HG02970 (cell line): Measurements from ENCODE around the gene RYK.
"Not testable (repeated sequence)": the region's sequence is repeated elsewhere in the genome, so short reads cannot be mapped to it uniquely, and the experiment has no call there.

Experiments
- ATAC-seq: cut with Tn5 transposase; IDR thresholded peaks from one replicate; pipeline ENCODE4 v1.9.1; 2021; ENCODE audit warnings: mild to moderate bottlenecking, moderate library complexity, moderate number of reproducible peaks; ENCODE audit not compliant: unreplicated experiment, low FRiP score

The RYK gene

DNA sequence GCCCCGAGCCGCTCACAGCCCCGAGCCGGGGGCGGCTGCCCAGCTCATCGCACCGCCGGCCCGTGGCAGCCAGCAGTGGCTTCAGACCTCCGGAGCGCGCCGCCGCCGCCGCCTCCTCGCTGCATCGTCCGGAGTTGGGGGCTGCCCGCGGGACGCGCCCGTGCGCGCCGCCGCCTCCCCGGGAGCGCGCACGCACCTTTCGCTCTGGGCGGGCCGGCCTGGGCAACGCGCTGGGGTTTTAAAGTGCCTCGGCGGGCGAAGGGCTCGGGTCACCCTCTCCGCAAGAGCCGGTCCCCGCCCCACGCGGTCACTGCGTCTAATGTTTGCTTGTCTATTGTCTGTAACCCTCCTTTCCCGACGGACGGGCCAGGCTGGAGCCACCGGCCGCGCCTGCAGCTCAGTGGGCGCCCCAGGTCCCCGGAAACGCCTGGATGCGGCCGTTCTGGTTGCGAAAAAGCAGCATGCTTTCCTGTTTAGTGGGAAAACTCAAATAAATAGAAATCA is at the start of gene RYK:
RYK (minus strand) TSS at position 143 of the 504 bp plus-strand sequence. CDS start 205 bp downstream, outside the sequence.
- peak; percentile 82 for ATAC-seq

- ATAC-seq, result no peak
These were observed 49.2 kb upstream of the RYK start for GRCh38 chr3:134299888-134300206.

DNA sequence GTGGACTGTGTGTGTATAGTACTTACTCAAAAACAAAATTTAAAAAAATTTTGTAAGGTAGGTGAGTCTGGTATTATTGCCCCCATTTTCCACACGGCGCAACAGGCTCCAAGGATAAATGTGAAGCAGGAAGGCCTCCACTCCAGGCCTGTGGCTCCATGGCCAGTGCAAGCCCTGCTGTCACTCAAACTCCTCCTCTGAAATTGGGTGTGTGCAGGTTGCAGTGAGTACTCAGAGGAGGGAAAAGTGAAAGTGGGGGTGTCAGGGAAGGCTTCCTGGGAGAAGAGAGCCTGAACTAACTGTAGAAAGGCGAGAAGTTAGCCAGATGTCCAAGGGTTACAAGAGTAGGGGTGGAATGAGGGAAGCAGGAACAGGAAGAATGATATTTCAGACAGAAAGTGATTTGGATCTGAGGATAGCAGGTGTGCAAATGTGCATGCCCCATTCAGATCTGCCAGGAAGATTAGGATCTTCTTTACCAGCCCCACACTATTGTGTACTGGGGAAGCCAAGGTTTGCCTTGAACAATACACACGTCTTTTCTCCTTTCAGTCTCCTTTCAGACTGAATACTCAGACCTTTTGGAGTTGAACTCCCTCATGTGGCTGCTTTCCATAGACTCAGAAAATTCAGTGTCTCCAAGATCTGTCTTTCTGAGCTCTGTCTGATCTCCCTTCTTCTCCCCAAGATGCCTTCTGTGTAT is 48.7 kb upstream of the RYK start:
- no peak for ATAC-seq

DNA sequence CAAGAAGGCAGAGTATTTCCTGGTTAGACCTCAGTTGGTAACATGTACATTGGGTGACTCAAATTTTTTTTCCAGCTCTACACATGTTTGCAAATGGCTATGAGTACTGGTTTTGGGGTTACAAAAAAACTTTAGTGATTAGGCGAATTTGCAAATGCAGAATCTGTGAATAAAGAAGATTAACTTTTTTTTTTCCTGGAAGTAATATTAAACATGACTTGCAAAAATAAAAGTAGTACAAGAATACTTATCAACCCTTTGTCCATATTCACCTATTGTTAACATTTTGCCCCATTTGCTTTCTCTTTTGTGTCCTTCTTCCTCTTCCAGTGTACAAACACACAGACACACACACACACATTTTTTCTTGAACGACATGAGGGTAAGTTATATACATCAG is 47.6 kb upstream of the RYK start:
- no peak for ATAC-seq

DNA sequence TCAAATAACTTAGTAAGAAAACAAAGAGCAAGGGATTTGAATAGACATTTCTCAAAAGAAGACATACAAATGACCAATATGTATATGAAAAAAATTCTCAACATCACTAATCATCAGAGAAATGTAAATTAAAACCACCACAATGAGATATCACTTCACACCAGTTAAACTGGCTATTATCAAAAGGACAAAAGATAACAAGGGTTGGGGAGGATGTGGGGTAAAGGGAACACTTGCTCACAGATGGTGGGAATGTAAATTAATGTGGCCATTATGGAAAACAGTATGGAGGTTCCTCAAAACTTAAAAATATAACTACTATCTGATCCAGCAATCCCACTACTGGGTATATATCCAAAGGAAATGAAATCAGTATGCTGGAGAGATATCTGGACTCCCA is 46.0 kb upstream of the RYK start:
- ATAC-seq, result no peak

GRCh38 chr3:134295930-134296329 is 45.3 kb upstream of the RYK start:
- ATAC-seq, result no peak

GRCh38 chr3:134294302-134295280 is 43.9 kb upstream of the RYK start:
- peak; percentile 97 for ATAC-seq

DNA sequence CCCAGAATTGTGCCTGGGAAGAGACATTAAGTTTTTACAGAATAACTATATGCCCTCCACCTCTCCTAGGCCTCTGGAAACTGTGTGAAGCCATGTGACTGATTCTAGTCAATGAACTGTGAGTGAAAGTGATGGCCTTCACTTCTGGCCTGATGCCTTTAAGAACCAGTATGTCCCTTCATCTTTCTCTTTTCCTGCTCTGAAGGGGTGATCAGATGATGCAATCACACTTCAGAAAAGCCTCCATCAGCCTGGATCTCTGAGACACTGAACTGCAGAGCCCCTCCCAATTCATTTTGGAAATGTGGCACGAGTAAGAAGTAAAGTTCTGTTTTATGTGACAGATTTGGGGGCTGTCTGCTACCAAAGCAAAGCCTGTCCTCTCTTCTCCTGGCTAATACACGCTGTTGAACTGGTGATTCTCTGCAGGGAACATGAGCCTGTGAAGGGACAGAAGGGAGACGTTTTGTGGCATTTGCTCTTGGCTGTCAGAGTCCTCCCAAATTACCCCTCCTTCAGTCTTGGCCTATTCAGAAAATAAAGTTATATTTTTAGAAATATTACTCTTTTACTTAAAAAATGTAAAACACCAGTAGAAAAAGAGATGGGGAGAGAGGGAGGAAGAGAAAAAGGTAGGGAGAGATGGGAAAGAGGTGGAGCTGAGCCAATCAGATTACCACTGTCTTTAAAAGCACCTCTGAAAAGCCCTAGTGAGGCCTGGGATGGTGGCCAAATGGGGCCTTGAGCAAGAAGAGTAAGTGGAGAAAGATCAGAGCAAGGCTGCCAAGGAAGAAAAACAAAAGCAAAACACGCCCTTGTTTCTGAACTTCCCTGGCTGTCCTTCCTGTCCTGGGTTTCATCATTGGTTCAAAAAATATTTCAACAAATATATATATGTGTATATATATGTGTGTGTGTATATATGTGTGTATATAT is 40.9 kb upstream of the RYK start:
- ATAC-seq, result no peak

GRCh38 chr3:134287512-134287911 is 36.9 kb upstream of the RYK start:
- no peak for ATAC-seq

DNA sequence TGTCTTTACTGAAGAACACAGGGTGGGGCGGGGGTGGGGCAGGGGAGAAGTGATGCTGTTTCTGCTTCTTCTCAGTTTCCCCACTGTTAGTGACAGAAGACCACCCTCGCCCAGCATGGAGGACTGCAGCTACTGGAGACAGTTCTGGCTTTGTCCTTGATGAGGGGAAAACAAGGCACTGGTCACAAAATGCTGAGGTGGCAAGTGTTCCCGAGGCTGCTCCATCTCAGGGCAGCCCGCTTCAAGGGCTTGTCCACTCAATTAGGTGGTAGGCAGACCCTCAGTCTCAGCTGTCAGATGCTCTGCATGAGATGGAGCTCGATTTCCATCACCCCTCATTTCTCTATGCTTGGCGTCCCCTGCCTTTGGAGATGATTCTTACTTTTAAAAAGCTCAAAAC is 33.8 kb upstream of the RYK start:
- no peak for ATAC-seq

DNA sequence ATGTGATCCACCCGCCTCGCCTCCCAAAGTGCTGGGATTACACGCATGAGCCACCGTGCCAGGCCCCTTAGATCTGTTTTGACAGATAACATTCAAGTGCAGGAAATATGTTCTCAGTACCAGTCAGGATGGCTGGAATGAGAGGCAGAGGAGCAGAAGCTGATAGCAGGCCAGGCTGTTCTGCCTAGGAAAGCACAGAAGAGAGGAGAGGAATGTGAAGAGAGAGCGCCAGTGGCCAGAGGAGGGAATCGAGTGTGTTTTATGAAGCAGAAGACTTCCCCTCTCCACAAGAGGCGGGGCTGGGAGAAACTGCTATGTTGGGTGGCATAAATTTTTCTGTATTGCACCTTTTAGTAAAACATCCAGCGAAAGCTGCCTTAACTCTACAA is 32.0 kb upstream of the RYK start:
- no peak for ATAC-seq

GRCh38 chr3:134281912-134282658 is 31.4 kb upstream of the RYK start:
- no peak for ATAC-seq

- ATAC-seq, result no peak
These were observed 28.8 kb upstream of the RYK start for GRCh38 chr3:134279466-134279865.

- ATAC-seq, result no peak
These were observed 26.5 kb upstream of the RYK start for GRCh38 chr3:134277066-134277660.

- no peak for ATAC-seq
These were observed 25.4 kb upstream of the RYK start for GRCh38 chr3:134276086-134276485.

GRCh38 chr3:134275110-134275509 is 24.5 kb upstream of the RYK start:
- not testable (repeated sequence) for ATAC-seq

DNA sequence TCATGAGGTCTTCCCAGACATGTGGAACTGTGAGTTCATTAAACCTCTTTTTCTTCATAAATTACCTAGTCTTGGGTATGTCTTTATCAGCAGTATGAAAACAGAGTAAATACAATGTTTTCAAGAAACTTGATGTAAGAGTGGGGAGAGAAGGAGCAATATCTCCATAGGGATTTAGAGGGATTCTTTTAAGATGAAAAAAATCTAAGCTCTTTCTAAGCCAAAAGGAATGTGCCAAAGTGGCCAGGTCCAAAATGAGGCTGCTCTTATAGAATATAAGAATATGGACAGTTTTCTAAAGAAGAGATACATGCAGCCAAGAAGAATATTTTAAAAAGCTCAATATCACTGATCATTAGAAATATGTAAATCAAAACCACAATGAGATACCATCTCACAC is 23.9 kb upstream of the RYK start:
- ATAC-seq, result no peak

- ATAC-seq, result no peak
These were observed 17.3 kb upstream of the RYK start for GRCh38 chr3:134267996-134268395.

GRCh38 chr3:134260987-134261386 is 10.3 kb upstream of the RYK start:
- ATAC-seq, result no peak
